Activated CD4-positive, alpha-beta T cell treated with anti-CD3 and anti-CD28 coated beads, Interleukin-2, amount 10 ng/mL, durations not matched to agents 24 days and 14 days (primary cell): Measurements from ENCODE around the gene ZNF202. TPM values are rescaled to one million over a fixed set of nuclear protein-coding genes. Genes with fewer than 3 reads are reported as not detected.

Experiments used
- DNase-seq: peaks from one replicate; pipeline ENCODE4 v3.0.0; 2022
- H3K27ac Mint-ChIP-seq: one replicate; pipeline ENCODE4 v1.8.0; 2022; ENCODE audit warnings: mild to moderate bottlenecking, mixed read lengths
- H3K27me3 Mint-ChIP-seq: one replicate; pipeline ENCODE4 v1.8.0; 2022; ENCODE audit warnings: mixed read lengths
- H3K36me3 Mint-ChIP-seq: one replicate; pipeline ENCODE4 v1.8.0; 2022; ENCODE audit warnings: low read depth, mild to moderate bottlenecking, mixed read lengths
- H3K4me1 Mint-ChIP-seq: one replicate; pipeline ENCODE4 v1.8.0; 2021; ENCODE audit warnings: mixed read lengths
- H3K4me3 Mint-ChIP-seq: one replicate; pipeline ENCODE4 v1.8.0; 2022; ENCODE audit warnings: mild to moderate bottlenecking, moderate library complexity, mixed read lengths
- H3K9me3 Mint-ChIP-seq: one replicate; pipeline ENCODE4 v1.8.0; 2021; ENCODE audit warnings: mixed read lengths
- intact Hi-C: fragments of 100-400 bp; cut with micrococcal nuclease; formaldehyde crosslinking; loops from one replicate; pipeline ENCODE4 v1.15.1; 2023
- total RNA-seq: library from RNA; stranded (reverse); gene quantifications from 2 replicates; pipeline ENCODE4 v1.2.3, GENCODE V29; 2022

Gene ZNF202
- total RNA-seq, 1 donor from 2014 or later: 22.9 TPM

- no peaks in the 10 kb centered on the region for H3K36me3 Mint-ChIP-seq
- no peak overlapping the region for H3K4me3 Mint-ChIP-seq
- DNase-seq: no peak
- H3K27me3 Mint-ChIP-seq: peaks cover 39% of the 10 kb centered on the region
- intact Hi-C loops: no loop called here
- no peak overlapping the region for H3K27ac Mint-ChIP-seq
- no peaks in the 10 kb centered on the region for H3K9me3 Mint-ChIP-seq
- H3K4me1 Mint-ChIP-seq: no peaks in the 10 kb centered on the region
Observed at GRCh38 chr11:123694551-123694950, 46.9 kb downstream of the ZNF202 start.

- no peak for DNase-seq
- no peak overlapping the region for H3K4me3 Mint-ChIP-seq
- intact Hi-C loops: no loop called here
- H3K27me3 Mint-ChIP-seq: peaks cover 35% of the 10 kb centered on the region
- no peaks in the 10 kb centered on the region for H3K9me3 Mint-ChIP-seq
- no peak overlapping the region for H3K27ac Mint-ChIP-seq
- H3K4me1 Mint-ChIP-seq: no peaks in the 10 kb centered on the region
- no peaks in the 10 kb centered on the region for H3K36me3 Mint-ChIP-seq
Observed at GRCh38 chr11:123692961-123693360, 48.5 kb downstream of the ZNF202 start.

GRCh38 chr11:123690485-123690884, 51.0 kb downstream of the ZNF202 start:
- no peak for DNase-seq
- Mint-ChIP-seq H3K36me3 (no peaks in the 10 kb centered on the region), H3K9me3 (no peaks in the 10 kb centered on the region), H3K4me1 (no peaks in the 10 kb centered on the region), H3K4me3 (no peak overlapping the region), H3K27ac (no peak overlapping the region), H3K27me3 (peaks cover 37% of the 10 kb centered on the region)
- intact Hi-C loops: no loop called here

- Mint-ChIP-seq H3K27me3 (peaks cover 25% of the 10 kb centered on the region), H3K4me1 (peaks cover 6% of the 10 kb centered on the region), H3K27ac (no peak overlapping the region), H3K36me3 (no peaks in the 10 kb centered on the region), H3K9me3 (no peaks in the 10 kb centered on the region), H3K4me3 (no peak overlapping the region)
- intact Hi-C loops: no loop called here
- DNase-seq: no peak
Observed at GRCh38 chr11:123684601-123685000, 56.9 kb downstream of the ZNF202 start.

GRCh38 chr11:123683428-123684170, 57.9 kb downstream of the ZNF202 start:
- Mint-ChIP-seq H3K36me3 (no peaks in the 10 kb centered on the region), H3K27ac (no peak overlapping the region), H3K27me3 (peaks cover 25% of the 10 kb centered on the region), H3K4me1 (peaks cover 6% of the 10 kb centered on the region), H3K9me3 (no peaks in the 10 kb centered on the region), H3K4me3 (no peak overlapping the region)
- intact Hi-C loops: no loop called here
- DNase-seq: no peak

GRCh38 chr11:123682696-123683410, 58.6 kb downstream of the ZNF202 start:
- Mint-ChIP-seq H3K36me3 (no peaks in the 10 kb centered on the region), H3K27ac (no peak overlapping the region), H3K27me3 (peaks cover 22% of the 10 kb centered on the region), H3K9me3 (no peaks in the 10 kb centered on the region), H3K4me1 (peaks cover 6% of the 10 kb centered on the region), H3K4me3 (no peak overlapping the region)
- intact Hi-C loops: no loop called here
- no peak for DNase-seq

GRCh38 chr11:123681030-123681429, 60.4 kb downstream of the ZNF202 start:
- H3K9me3 Mint-ChIP-seq: no peaks in the 10 kb centered on the region
- intact Hi-C loops: no loop called here
- no peak overlapping the region for H3K4me3 Mint-ChIP-seq
- DNase-seq: peak; percentile 60
- no peak overlapping the region for H3K27ac Mint-ChIP-seq
- H3K36me3 Mint-ChIP-seq: no peaks in the 10 kb centered on the region
- peaks cover 17% of the 10 kb centered on the region for H3K27me3 Mint-ChIP-seq
- H3K4me1 Mint-ChIP-seq: peaks cover 6% of the 10 kb centered on the region

GRCh38 chr11:123678246-123678645, 63.2 kb downstream of the ZNF202 start:
- DNase-seq: no peak
- Mint-ChIP-seq H3K4me3 (no peak overlapping the region), H3K4me1 (peaks cover 6% of the 10 kb centered on the region), H3K36me3 (no peaks in the 10 kb centered on the region), H3K27ac (no peak overlapping the region), H3K27me3 (peaks cover 11% of the 10 kb centered on the region), H3K9me3 (no peaks in the 10 kb centered on the region)
- intact Hi-C loops: no loop called here

- Mint-ChIP-seq H3K27me3 (peaks cover 8% of the 10 kb centered on the region), H3K4me3 (no peak overlapping the region), H3K4me1 (peaks cover 6% of the 10 kb centered on the region), H3K27ac (no peak overlapping the region), H3K36me3 (no peaks in the 10 kb centered on the region), H3K9me3 (no peaks in the 10 kb centered on the region)
- no peak for DNase-seq
- intact Hi-C loops: no loop called here
Observed at GRCh38 chr11:123677510-123677909, 64.0 kb downstream of the ZNF202 start.

- Mint-ChIP-seq H3K27me3 (peaks cover 6% of the 10 kb centered on the region), H3K4me1 (no peaks in the 10 kb centered on the region), H3K27ac (no peak overlapping the region), H3K9me3 (no peaks in the 10 kb centered on the region), H3K36me3 (no peaks in the 10 kb centered on the region), H3K4me3 (no peak overlapping the region)
- intact Hi-C loops: no loop called here
- DNase-seq: no peak
Observed at GRCh38 chr11:123674297-123674696, 67.2 kb downstream of the ZNF202 start.

Other genes with a start within 250 kb of the ZNF202 start
- gene SCN3B, start 87.0 kb downstream of the ZNF202 start, total RNA-seq: not detected in 2 replicates
- not detected in 2 replicates for gene OR6X1, start 12.9 kb upstream of the ZNF202 start, total RNA-seq
- gene OR6M1, start 64.7 kb upstream of the ZNF202 start, total RNA-seq: not detected in 2 replicates
- not detected in 2 replicates for gene TMEM225, start 144.0 kb upstream of the ZNF202 start, total RNA-seq
- not detected in 2 replicates for gene OR8D4, start 160.5 kb upstream of the ZNF202 start, total RNA-seq
- not detected in 2 replicates for gene OR4D5, start 198.0 kb upstream of the ZNF202 start, total RNA-seq
- not detected in 2 replicates for gene OR6T1, start 202.2 kb upstream of the ZNF202 start, total RNA-seq
- gene OR10S1, start 236.1 kb upstream of the ZNF202 start, total RNA-seq: not detected in 2 replicates